ENCODE data around the gene AP5B1.

DNA sequence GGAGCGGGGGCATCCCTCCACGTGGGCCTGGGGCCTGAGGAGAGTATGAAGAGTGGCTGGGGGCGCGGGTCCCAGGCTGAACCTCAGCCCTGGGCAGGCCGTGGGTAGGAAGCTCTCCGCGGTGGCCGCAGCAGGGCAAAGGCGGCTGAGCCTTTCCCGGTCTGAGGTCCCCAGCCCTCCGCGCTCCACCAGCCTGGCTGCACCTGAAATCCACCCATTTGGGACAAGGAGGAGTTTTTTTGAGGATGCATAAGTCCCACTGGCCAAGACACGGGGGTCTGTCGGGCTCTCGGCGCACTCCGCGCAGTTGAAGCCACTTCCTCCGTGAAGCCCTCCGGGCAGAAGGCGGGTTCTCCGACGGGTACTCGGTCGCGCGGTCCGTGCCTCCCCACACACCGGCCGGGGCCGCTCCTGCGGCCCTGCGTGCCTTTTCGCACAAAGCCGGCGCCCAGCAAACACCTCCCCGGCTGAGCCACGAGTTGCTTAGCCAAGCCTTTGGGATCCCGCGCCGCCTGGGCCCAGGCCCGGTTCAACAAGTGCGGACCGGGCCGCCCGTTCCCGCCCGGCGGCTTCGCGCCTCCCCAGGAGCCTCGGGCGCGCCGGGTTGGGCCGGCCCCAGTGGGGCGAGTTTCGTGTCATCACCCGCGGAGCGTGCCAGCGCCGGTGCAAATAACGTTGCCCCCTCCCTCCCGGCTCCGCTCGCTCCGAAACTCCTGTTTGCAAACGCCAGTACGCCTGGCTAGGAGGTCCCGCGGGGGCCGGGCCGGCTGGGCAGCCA lies 5.4 kb upstream of the AP5B1 start:
- TF ChIP-seq, protein P1, sequence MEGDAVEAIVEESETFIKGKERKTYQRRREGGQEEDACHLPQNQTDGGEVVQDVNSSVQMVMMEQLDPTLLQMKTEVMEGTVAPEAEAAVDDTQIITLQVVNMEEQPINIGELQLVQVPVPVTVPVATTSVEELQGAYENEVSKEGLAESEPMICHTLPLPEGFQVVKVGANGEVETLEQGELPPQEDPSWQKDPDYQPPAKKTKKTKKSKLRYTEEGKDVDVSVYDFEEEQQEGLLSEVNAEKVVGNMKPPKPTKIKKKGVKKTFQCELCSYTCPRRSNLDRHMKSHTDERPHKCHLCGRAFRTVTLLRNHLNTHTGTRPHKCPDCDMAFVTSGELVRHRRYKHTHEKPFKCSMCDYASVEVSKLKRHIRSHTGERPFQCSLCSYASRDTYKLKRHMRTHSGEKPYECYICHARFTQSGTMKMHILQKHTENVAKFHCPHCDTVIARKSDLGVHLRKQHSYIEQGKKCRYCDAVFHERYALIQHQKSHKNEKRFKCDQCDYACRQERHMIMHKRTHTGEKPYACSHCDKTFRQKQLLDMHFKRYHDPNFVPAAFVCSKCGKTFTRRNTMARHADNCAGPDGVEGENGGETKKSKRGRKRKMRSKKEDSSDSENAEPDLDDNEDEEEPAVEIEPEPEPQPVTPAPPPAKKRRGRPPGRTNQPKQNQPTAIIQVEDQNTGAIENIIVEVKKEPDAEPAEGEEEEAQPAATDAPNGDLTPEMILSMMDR (IDR thresholded peaks at IDR 0.05): no peak
- TF ChIP-seq POLR2A (IDR thresholded peaks at IDR 0.05): no peak

All from transverse colon (tissue), 3 donors.